GM12878 (cell line): ENCODE measurements around the gene PCSK5. TPM values are rescaled to one million over a fixed set of nuclear protein-coding genes. Genes with fewer than 3 reads are reported as not detected.

ENCODE experiments used
- ATAC-seq: fragments of 200-7000 bp; cut with Tn5 transposase; 3 replicates; pipeline ENCODE4 v1.9.1; 2020; ENCODE audit warnings: mild to moderate bottlenecking, moderate library complexity
- BruUV-seq: library from RNA; stranded (reverse); fragments of 400-500 nt; replicated peaks from 2 replicates; lab custom pipeline; 2021; lab: Mats Ljungman, UMichigan
- CTCF ChIA-PET: fragments of 300-600 bp; sonication (Branson Sonifier 250); formaldehyde crosslinking; extraction: SDS; loops from one replicate; lab custom pipeline; 2021; ENCODE audit warnings: inconsistent platforms; lab: Yijun Ruan, JAX
- POLR2A ChIA-PET: fragments of 350-600 bp; formaldehyde crosslinking; extraction: SDS; loops from one replicate; lab custom pipeline; 2021; ENCODE audit warnings: inconsistent platforms; lab: Charles Lee
- RAD21 ChIA-PET: fragments of 300-600 bp; sonication (Branson Sonifier 250); formaldehyde crosslinking; loops from one replicate; lab custom pipeline; 2023; ENCODE audit warnings: antibody characterized with exemption; ENCODE audit not compliant: unreplicated experiment; lab: Charles Lee
- SMC1A ChIA-PET: fragments of 300-600 bp; sonication (Branson Sonifier 250); formaldehyde crosslinking; loops from one replicate; lab custom pipeline; 2023; ENCODE audit not compliant: unreplicated experiment, uncharacterized antibody; lab: Charles Lee
- DNase-seq: peaks from one replicate; pipeline ENCODE4 v3.0.0-alpha.2; 2011; ENCODE audit warnings: low read depth, low spot score
- FAIRE-seq: peaks from 3 replicates; lab custom pipeline; 2011; peaks lifted over from hg19 to GRCh38; lab: Jason Lieb, UNC
- H2AFZ ChIP-seq: 2 replicates; pipeline ENCODE4 v1.6.0; 2011; ENCODE audit warnings: low read depth, low read length, control low read depth; ENCODE audit not compliant: control insufficient read depth
- H3K27ac ChIP-seq: 2 replicates; pipeline ENCODE4 v1.5.1; 2011; ENCODE audit warnings: control low read depth; ENCODE audit not compliant: control insufficient read depth, insufficient read depth
- H3K27me3 ChIP-seq, 2 experiments: replicated peaks in 1 of 2; 2 replicates each; pipeline versions ENCODE4 v1.6.0 to v1.6.1; 2011; ENCODE audit warnings: low read length in 1 of 2; ENCODE audit not compliant: control insufficient read depth in 2 of 2, insufficient read depth in 2 of 2
- H3K36me3 ChIP-seq, 2 experiments: 2 replicates each; pipeline ENCODE4 v1.5.1; 2011; ENCODE audit warnings: low read length in 1 of 2; ENCODE audit not compliant: control insufficient read depth in 2 of 2, insufficient read depth in 2 of 2
- H3K4me1 ChIP-seq: 2 replicates; pipeline ENCODE4 v1.6.1; 2011; ENCODE audit warnings: mild to moderate bottlenecking, low read length, moderate library complexity, mixed read lengths; ENCODE audit not compliant: control insufficient read depth, insufficient read depth
- H3K4me2 ChIP-seq: 2 replicates; pipeline ENCODE4 v1.6.0; 2011; ENCODE audit warnings: control low read depth; ENCODE audit not compliant: control insufficient read depth, insufficient read depth
- H3K4me3 ChIP-seq: fragments of 200-600 bp; sonication (generic); 2 replicates; pipeline ENCODE4 v1.5.1; 2016
- H3K79me2 ChIP-seq: 2 replicates; pipeline ENCODE4 v1.6.0; 2011; ENCODE audit warnings: low read length; ENCODE audit not compliant: control insufficient read depth, insufficient read depth
- H3K9ac ChIP-seq: 2 replicates; pipeline ENCODE4 v1.8.0; 2011; ENCODE audit warnings: low read length, control low read depth, mixed read lengths; ENCODE audit not compliant: control insufficient read depth, insufficient read depth
- H3K9me3 ChIP-seq: replicated peaks from 3 replicates; pipeline ENCODE4 v1.5.1; 2011; ENCODE audit warnings: mild to moderate bottlenecking, low read length; ENCODE audit not compliant: control insufficient read depth, insufficient read depth
- H4K20me1 ChIP-seq: 2 replicates; pipeline ENCODE4 v1.6.0; 2011; ENCODE audit not compliant: control insufficient read depth, insufficient read depth
- ATF7 ChIP-seq: fragments of 450-650 bp; IDR thresholded peaks from 2 replicates; pipeline ENCODE4 v1.6.1; 2016; ENCODE audit warnings: low read depth, mild to moderate bottlenecking
- BMI1 ChIP-seq: fragments of 450-650 bp; IDR thresholded peaks from 2 replicates; pipeline ENCODE4 v1.6.1; 2016; ENCODE audit warnings: mild to moderate bottlenecking, moderate library complexity, borderline replicate concordance
- CBX3 ChIP-seq: fragments of 200-600 bp; sonication (generic); IDR thresholded peaks from 2 replicates; pipeline ENCODE4 v1.6.1; 2016; ENCODE audit warnings: low read depth, borderline replicate concordance
- CBX5 ChIP-seq: sonication (generic); IDR thresholded peaks from 2 replicates; pipeline ENCODE4 v1.6.1; 2016; ENCODE audit warnings: low read depth, moderate library complexity, mild to moderate bottlenecking, inconsistent platforms
- MTA2 ChIP-seq: fragments of 450-650 bp; IDR thresholded peaks from 2 replicates; pipeline ENCODE4 v1.6.1; 2016; ENCODE audit warnings: low read depth, mild to moderate bottlenecking, moderate library complexity
- RB1 ChIP-seq: fragments of 450-650 bp; formaldehyde crosslinking; IDR thresholded peaks from 2 replicates; pipeline ENCODE4 v1.6.1; 2017; ENCODE audit warnings: mild to moderate bottlenecking, borderline replicate concordance
- TBL1XR1 ChIP-seq: IDR thresholded peaks from 2 replicates; pipeline ENCODE4 v1.6.1; 2012; ENCODE audit warnings: low read depth, low read length, improper control_type of control experiment
- WGBS: methylation state at CpG from one replicate; pipeline ENCODE4 v1.1.6; 2016; ENCODE audit warnings: low lambda C conversion rate; ENCODE audit not compliant: insufficient replicate concordance, insufficient coverage; ENCODE audit errors: missing lambda C conversion rate; 5-methylcytosine and 5-hydroxymethylcytosine counted together
- in situ Hi-C: fragments of 300-500 bp; cut with MboI; formaldehyde crosslinking; loops from 9 replicates; pipeline ENCODE4 v1.14.3; 2018; ENCODE audit warnings: mixed read lengths
- intact Hi-C: fragments of 100-400 bp; cut with micrococcal nuclease; formaldehyde crosslinking; loops from one replicate; pipeline ENCODE4 v1.14.2; 2022; ENCODE audit not compliant: unreplicated experiment
- polyA plus RNA-seq, 11 experiments: library from polyadenylated mRNA; depleted of rRNA in 4 of 11; unstranded in 6 of 11; stranded (reverse) in 5 of 11; fragments of >200 nt; fragmentation: Nextera tagmentation in 4 of 11; fragmentation: Illumina TruSeq in 1 of 11; extraction: Ambion mirVana in 4 of 11; extraction: Trizol in 1 of 11; gene quantifications; 1 replicate in 1 of 11; 2 replicates in 10 of 11; pipeline versions ENCODE4 v1.2.1 to v1.2.3, GENCODE V29; 2011 to 2016; ENCODE audit warnings: inconsistent platforms in 2 of 11, missing spikeins in 2 of 11, low read depth in 1 of 11
- total RNA-seq, 4 experiments: library from RNA; depleted of rRNA in 3 of 4; stranded (reverse); fragments of >200 nt in 3 of 4; fragmentation: Illumina TruSeq in 1 of 4; extraction: Trizol in 1 of 4; gene quantifications; 2 replicates each; pipeline versions ENCODE4 v1.2.1 to v1.2.3, GENCODE V29; 2013 to 2021

The PCSK5 gene
- total and polyA plus RNA-seq, 10 of the 15 experiments (the other 5 are each of a cell fraction or from before 2014, with no cell fraction given), result 0.01 to 0.13 (median 0.04) TPM; not detected in 3

- in situ Hi-C loops (no loop called here), intact Hi-C loops (no loop called here)
- ChIA-PET SMC1A (no interaction called here), CTCF (no interaction called here), RAD21 (no interaction called here), POLR2A (no interaction called here)
- no peak overlapping the region for H2AFZ ChIP-seq
- BruUV-seq, result no TSS peak
- 37% methylated on average over 4 of the region's 4 CpGs for WGBS
- H3K27me3 ChIP-seq, result no peaks in the 10 kb centered on the region
- no peak for TF ChIP-seq MTA2
- TF ChIP-seq ATF7, result no peak
- TF ChIP-seq RB1, result no peak
- H3K4me3 ChIP-seq, result no peak overlapping the region
- H4K20me1 ChIP-seq, result no peaks in the 10 kb centered on the region
- no peak overlapping the region for H3K4me2 ChIP-seq
- FAIRE-seq (no peak), ATAC-seq (no peak), DNase-seq (no peak)
- H3K4me1 ChIP-seq, result no peaks in the 10 kb centered on the region
- H3K79me2 ChIP-seq, result no peaks in the 10 kb centered on the region
- H3K9ac ChIP-seq, result no peak overlapping the region
- H3K27ac ChIP-seq, result no peak overlapping the region
- no peaks in the 10 kb centered on the region for H3K36me3 ChIP-seq
- no peaks in the 10 kb centered on the region for H3K9me3 ChIP-seq
These were observed 247.9 kb downstream of the PCSK5 start for GRCh38 chr9:76138360-76138759.

- no peaks in the 10 kb centered on the region for H3K9me3 ChIP-seq
- H3K4me3 ChIP-seq, result no peak overlapping the region
- in situ Hi-C loops, result no loop called here
- no peaks in the 10 kb centered on the region for H3K4me1 ChIP-seq
- no peak overlapping the region for H3K4me2 ChIP-seq
- H3K36me3 ChIP-seq, result no peaks in the 10 kb centered on the region
- no peak overlapping the region for H3K9ac ChIP-seq
- BruUV-seq, result no TSS peak
- H3K27ac ChIP-seq, result no peak overlapping the region
- intact Hi-C loops, result no loop called here
- H2AFZ ChIP-seq, result no peak overlapping the region
- no peak for ATAC-seq
- ChIA-PET SMC1A (interaction anchor here (1.6 kb wide), 1 partner anchor 18 kb away, joined by 3 read pairs; no protein-coding TSS in a partner anchor), CTCF (no interaction called here), POLR2A (no interaction called here), RAD21 (no interaction called here)
- WGBS, result 20% methylated on average over 5 of the region's 5 CpGs
- no peak for FAIRE-seq
- TF ChIP-seq BMI1, result no peak
- no peak for TF ChIP-seq CBX3
- TF ChIP-seq TBL1XR1, result no peak
- no peak for TF ChIP-seq CBX5
- DNase-seq, result no peak
- H3K27me3 ChIP-seq, result no peaks in the 10 kb centered on the region
- H3K79me2 ChIP-seq, result no peaks in the 10 kb centered on the region
- no peaks in the 10 kb centered on the region for H4K20me1 ChIP-seq
These were observed 253.4 kb downstream of the PCSK5 start for GRCh38 chr9:76143834-76144233.
